LNCAP (cell line): ENCODE measurements around the gene CPNE5.

Source experiments
- TF ChIP-seq, protein P1 (sequence below): fragments of 450-650 bp; IDR thresholded peaks from 2 replicates; pipeline ENCODE4 v1.5.1; 2017; ENCODE audit warnings: mild to moderate bottlenecking

Gene CPNE5

DNA sequence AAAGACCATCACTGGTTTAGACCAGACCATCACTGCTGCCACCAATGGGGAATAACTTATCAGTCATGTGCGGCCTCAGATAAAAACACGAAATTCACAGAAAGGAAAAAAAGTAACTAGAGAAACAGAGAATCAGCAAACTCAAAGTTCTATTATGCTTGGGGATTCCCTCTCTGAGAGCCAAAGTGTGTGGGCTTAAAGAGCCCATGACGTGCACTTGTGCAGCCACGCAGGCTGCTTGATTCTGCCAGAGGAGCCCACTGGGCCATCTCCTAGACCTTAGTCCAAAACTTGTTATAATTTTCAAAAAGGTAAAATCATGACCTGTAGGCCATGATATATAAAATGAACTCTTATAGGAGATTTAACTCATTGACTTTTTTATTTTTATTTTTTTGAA, 126.4 kb downstream of the CPNE5 start:
- TF ChIP-seq, protein P1, sequence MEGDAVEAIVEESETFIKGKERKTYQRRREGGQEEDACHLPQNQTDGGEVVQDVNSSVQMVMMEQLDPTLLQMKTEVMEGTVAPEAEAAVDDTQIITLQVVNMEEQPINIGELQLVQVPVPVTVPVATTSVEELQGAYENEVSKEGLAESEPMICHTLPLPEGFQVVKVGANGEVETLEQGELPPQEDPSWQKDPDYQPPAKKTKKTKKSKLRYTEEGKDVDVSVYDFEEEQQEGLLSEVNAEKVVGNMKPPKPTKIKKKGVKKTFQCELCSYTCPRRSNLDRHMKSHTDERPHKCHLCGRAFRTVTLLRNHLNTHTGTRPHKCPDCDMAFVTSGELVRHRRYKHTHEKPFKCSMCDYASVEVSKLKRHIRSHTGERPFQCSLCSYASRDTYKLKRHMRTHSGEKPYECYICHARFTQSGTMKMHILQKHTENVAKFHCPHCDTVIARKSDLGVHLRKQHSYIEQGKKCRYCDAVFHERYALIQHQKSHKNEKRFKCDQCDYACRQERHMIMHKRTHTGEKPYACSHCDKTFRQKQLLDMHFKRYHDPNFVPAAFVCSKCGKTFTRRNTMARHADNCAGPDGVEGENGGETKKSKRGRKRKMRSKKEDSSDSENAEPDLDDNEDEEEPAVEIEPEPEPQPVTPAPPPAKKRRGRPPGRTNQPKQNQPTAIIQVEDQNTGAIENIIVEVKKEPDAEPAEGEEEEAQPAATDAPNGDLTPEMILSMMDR, result no peak

DNA sequence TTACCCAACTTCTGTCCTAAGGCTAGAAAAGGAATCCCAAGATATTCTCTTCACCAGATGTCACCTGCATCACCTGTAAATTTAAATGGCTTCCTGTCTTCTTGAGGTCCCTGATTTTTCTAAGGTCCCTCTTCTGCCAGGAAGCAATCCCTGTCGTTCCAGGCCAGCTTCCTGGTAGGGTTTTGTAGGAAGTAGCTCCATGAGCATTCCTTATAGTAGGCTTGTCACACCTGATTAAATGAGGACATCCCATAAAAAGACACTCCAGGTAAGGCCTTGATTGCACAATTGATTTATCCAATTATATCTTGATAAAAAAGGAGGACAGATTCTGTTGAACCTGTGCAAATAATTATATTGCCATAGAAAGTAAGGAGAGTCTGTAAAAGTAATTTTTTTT, 132.9 kb downstream of the CPNE5 start:
- TF ChIP-seq, protein P1, result no peak

DNA sequence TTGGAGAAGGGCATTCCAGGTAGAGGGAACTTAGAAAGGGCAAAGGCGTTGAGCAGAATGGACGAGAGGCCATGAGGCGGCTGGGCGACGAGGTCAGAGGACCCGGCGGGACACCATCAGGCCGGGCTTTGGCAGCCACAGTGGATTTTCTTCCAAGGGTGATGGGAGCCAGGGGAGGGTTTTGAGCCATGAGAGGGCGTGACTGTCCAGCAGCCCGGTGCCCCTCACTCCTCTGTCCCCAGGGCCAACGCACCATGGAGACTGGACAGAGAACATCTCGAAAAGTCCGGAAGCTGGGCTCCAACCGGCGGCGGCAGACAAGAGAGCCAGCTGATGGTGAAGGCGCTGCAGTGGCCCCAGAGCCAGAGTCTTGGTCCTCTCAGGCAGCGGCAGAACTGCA, 135.3 kb downstream of the CPNE5 start:
- TF ChIP-seq, protein P1, result no peak

DNA sequence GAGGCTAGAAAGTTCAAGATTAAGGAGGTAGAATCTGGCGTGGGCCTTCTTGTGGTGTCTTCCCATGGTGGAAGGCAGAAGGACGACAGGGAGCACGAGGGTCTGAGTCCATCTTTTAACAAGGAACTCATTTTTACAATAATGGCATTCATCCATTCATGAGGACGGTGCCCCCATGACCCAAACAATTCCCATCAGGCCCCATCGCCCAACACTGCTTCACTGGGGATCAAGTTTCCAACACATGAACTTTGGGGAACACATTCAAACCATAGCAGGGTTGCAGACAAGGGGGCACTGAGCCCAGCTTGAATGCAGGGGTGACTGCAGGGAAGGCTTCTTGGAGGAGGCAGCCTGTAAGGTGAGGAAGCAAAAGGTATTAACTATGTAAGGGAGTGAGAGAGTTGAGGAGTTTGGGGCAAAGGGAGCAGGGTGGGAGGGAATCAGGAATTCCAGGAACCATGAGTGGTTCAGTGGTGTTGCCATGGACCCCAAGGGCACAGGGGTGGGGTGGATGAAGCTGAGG, 136.1 kb downstream of the CPNE5 start:
- TF ChIP-seq, protein P1, result no peak

DNA sequence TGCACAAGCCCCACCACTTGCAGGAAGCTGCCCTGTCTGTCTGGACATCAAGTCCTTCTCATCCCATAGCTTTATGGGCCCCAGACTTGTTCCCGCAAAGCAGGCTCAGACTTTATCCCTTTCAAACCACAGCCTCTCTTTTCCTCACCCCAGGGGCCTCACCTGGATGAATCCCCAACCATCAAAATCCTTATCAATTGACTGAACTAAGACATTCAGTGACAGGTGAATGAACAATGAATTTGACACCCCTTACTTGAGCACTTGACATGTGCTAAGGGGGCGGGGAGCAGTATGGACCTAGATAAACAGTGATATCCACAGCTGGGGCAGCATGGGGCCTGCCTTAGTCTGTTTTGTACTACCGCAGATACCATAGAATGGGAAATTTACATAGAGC, 136.6 kb downstream of the CPNE5 start:
- TF ChIP-seq, protein P1, result no peak

DNA sequence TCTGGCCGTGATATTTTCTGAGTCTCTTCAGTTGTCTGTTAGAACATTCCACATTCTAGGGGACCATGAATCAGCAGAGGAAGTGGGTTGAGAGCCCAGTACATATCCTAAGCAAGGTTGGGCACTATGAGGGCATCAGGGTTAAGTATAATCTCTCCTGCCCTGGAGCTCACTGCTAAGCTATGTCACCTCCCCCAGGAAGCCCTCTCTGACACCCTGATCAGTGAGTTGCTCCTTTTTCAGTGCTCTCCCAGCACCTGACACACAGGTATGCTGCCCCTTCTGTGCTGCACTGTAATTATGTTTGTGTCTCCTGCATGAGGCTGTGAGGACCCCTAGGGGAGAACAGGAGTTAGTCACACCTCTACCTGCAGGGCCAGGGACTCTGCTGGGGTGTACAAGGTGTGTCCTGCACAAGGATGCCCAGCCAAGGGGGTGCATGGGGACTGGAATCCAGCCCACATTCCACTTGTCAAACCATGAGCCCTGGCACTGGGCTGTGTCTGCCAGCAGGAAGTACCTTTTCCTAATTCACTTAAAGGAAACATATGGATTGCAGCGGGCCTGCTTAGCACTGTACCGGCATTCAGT, 137.7 kb downstream of the CPNE5 start:
- TF ChIP-seq, protein P1, result no peak

DNA sequence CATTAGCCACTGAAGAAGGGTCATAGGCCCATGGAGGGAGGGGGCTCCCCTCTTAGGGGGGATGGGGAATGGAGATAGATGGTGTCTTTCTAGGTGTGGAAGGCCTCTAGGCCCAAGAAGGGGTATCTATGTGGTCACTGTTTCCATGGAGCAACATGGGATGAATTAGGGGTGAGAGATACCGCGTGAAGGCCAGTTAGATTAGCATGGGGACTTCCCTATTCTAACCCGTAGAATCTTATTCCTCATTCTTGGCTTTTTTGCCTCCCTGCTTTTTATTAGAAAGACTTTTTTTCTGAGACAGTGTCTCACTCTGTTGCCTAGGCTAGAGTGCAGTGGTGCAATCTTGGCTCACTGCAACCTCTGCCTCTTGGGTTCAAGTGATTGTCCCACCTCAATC, 138.4 kb downstream of the CPNE5 start:
- TF ChIP-seq, protein P1, result no peak
